ENCODE measurements around the gene ZBTB11. TPM values are rescaled to one million over a fixed set of nuclear protein-coding genes. Genes with fewer than 3 reads are reported as not detected.
"Not testable (repeated sequence)": the region's sequence is repeated elsewhere in the genome, so short reads cannot be mapped to it uniquely, and the experiment has no call there.

Gene ZBTB11
- total RNA-seq, 1 donor from 2014 or later, result 29.0 TPM

GRCh38 chr3:101617478-101617877 lies 59.5 kb downstream of the ZBTB11 start:
- H3K4me1 Mint-ChIP-seq (ENCODE audit: low read depth), result no peaks in the 10 kb centered on the region
- no peak for DNase-seq (ENCODE audit: low spot score)
- intact Hi-C loops (cut with micrococcal nuclease), result no loop called here
- no peaks in the 10 kb centered on the region for H3K27me3 Mint-ChIP-seq (ENCODE audit: insufficient read depth)
- no peak overlapping the region for H3K4me3 Mint-ChIP-seq
- no peak overlapping the region for H3K27ac Mint-ChIP-seq
- no peaks in the 10 kb centered on the region for H3K36me3 Mint-ChIP-seq (ENCODE audit: low read depth)
- no peaks in the 10 kb centered on the region for H3K9me3 Mint-ChIP-seq

DNA sequence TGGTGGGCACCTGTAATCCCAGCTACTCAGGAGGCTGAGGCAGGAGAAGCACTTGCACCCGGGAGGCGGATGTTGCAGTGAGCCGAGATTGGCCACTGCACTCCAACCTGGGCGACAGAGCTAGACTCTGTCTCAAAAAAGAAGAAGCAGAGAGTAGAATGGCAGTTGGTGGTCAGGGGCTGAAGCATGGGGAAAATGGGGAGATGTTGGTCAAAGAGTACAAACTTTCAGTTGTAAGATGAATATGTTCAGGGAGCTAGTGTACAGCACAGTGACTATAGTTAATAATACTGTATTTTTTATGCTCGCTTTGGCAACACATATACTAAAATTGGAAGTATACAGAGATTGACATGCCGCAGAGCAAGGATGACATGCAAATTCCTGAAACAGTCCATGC lies 61.4 kb downstream of the ZBTB11 start:
- Mint-ChIP-seq H3K9me3 (no peaks in the 10 kb centered on the region), H3K4me3 (no peak overlapping the region), H3K36me3 (ENCODE audit: low read depth) (no peaks in the 10 kb centered on the region), H3K27me3 (ENCODE audit: insufficient read depth) (no peaks in the 10 kb centered on the region), H3K4me1 (ENCODE audit: low read depth) (no peaks in the 10 kb centered on the region), H3K27ac (no peak overlapping the region)
- DNase-seq (ENCODE audit: low spot score), result no peak
- intact Hi-C loops (cut with micrococcal nuclease), result no loop called here

- DNase-seq (ENCODE audit: low spot score); H3K36me3 Mint-ChIP-seq (ENCODE audit: low read depth); H3K9me3 Mint-ChIP-seq; H3K27ac Mint-ChIP-seq; H3K4me1 Mint-ChIP-seq (ENCODE audit: low read depth); intact Hi-C loops (cut with micrococcal nuclease); H3K4me3 Mint-ChIP-seq; H3K27me3 Mint-ChIP-seq (ENCODE audit: insufficient read depth): not testable (repeated sequence)
These were observed 63.9 kb downstream of the ZBTB11 start for GRCh38 chr3:101613014-101613413.

GRCh38 chr3:101611023-101611422 lies 65.9 kb downstream of the ZBTB11 start:
- Mint-ChIP-seq H3K4me1 (ENCODE audit: low read depth) (no peaks in the 10 kb centered on the region), H3K9me3 (no peaks in the 10 kb centered on the region), H3K4me3 (no peak overlapping the region), H3K27ac (no peak overlapping the region), H3K36me3 (ENCODE audit: low read depth) (no peaks in the 10 kb centered on the region), H3K27me3 (ENCODE audit: insufficient read depth) (no peaks in the 10 kb centered on the region)
- intact Hi-C loops (cut with micrococcal nuclease), result no loop called here
- no peak for DNase-seq (ENCODE audit: low spot score)

DNA sequence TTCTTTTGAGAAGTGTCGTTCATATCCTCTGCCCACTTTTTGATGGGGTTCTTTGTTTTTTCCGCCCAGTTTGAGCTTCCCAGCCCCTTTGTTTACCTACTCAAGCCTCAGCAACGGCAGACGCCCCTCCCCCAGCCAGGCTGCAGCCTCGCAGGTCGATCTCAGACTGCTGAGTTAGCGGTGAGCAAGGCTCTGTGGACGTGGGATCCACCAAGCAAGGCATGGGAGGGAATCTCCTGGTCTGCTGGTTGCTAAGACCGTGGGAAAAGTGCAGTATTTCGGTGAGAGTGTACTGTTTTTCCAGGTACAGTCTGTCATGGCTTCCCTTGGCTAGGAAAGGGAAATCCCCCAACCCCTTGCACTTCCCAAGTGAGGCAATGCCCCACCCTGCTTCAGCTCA lies 71.5 kb downstream of the ZBTB11 start:
- H3K4me3 Mint-ChIP-seq; H3K4me1 Mint-ChIP-seq (ENCODE audit: low read depth); H3K9me3 Mint-ChIP-seq; H3K36me3 Mint-ChIP-seq (ENCODE audit: low read depth); intact Hi-C loops (cut with micrococcal nuclease); H3K27me3 Mint-ChIP-seq (ENCODE audit: insufficient read depth); H3K27ac Mint-ChIP-seq; DNase-seq (ENCODE audit: low spot score): not testable (repeated sequence)

GRCh38 chr3:101603184-101603583 lies 73.7 kb downstream of the ZBTB11 start:
- no peaks in the 10 kb centered on the region for H3K4me1 Mint-ChIP-seq (ENCODE audit: low read depth)
- no peak overlapping the region for H3K27ac Mint-ChIP-seq
- no peak overlapping the region for H3K4me3 Mint-ChIP-seq
- H3K27me3 Mint-ChIP-seq (ENCODE audit: insufficient read depth), result no peaks in the 10 kb centered on the region
- no peak for DNase-seq (ENCODE audit: low spot score)
- peaks cover 3% of the 10 kb centered on the region for H3K9me3 Mint-ChIP-seq
- intact Hi-C loops (cut with micrococcal nuclease), result no loop called here
- H3K36me3 Mint-ChIP-seq (ENCODE audit: low read depth), result peaks cover 5% of the 10 kb centered on the region

DNA sequence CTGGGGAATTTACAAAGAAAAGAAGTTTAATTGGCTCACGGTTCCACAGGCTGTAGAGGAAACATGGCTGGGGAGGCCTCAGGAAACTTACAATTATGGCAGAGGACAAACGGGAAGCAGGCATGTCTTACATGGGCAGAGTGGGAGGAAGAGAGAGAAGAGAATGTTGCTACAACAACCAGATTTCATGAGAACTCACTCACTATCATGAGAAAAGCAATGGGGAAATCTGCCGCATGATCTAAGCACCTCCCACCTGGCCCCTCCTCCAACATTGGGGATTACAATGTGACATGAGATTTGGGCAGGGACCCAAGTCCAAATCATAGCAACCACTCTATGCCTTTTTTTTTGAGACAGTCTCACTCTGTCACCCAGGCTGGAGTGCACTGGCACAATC lies 74.2 kb downstream of the ZBTB11 start:
- H3K27me3 Mint-ChIP-seq (ENCODE audit: insufficient read depth), result no peaks in the 10 kb centered on the region
- H3K4me1 Mint-ChIP-seq (ENCODE audit: low read depth), result no peaks in the 10 kb centered on the region
- DNase-seq (ENCODE audit: low spot score), result no peak
- no peak overlapping the region for H3K27ac Mint-ChIP-seq
- no peak overlapping the region for H3K4me3 Mint-ChIP-seq
- intact Hi-C loops (cut with micrococcal nuclease), result no loop called here
- H3K9me3 Mint-ChIP-seq, result peaks cover 3% of the 10 kb centered on the region
- peaks cover 5% of the 10 kb centered on the region for H3K36me3 Mint-ChIP-seq (ENCODE audit: low read depth)

Other genes starting within 250 kb of the ZBTB11 start
- 9.1 and 10.7 TPM in 2 replicates for gene SENP7, start 163.9 kb downstream of the ZBTB11 start, total RNA-seq
- 59.9 and 60.5 TPM in 2 replicates for gene TRMT10C, start 115.3 kb downstream of the ZBTB11 start, total RNA-seq
- 182 and 190 TPM in 2 replicates for gene PCNP, start 103.0 kb downstream of the ZBTB11 start, total RNA-seq
- gene RPL24, start 9.6 kb upstream of the ZBTB11 start, total RNA-seq, result 1,454 and 1,462 TPM in 2 replicates
- gene CEP97, start 47.5 kb upstream of the ZBTB11 start, total RNA-seq, result 20.2 and 20.6 TPM in 2 replicates
- gene NXPE3, start 102.1 kb upstream of the ZBTB11 start, total RNA-seq, result 17.6 and 17.8 TPM in 2 replicates
- 72.4 and 79.7 TPM in 2 replicates for gene NFKBIZ, start 172.4 kb upstream of the ZBTB11 start, total RNA-seq